CD14-positive monocyte (primary cell): Measurements from ENCODE around the gene BCORL1. TPM values are rescaled to one million over a fixed set of nuclear protein-coding genes. Genes with fewer than 3 reads are reported as not detected.

ENCODE experiments used
- DNase-seq, 3 donors: peaks; one replicate each; pipeline ENCODE4 v3.0.0-alpha.2; 2011 to 2022
- H2AFZ ChIP-seq: 2 replicates; pipeline ENCODE4 v1.6.0; 2012; ENCODE audit warnings: mild to moderate bottlenecking, low read depth, low read length, inconsistent platforms; ENCODE audit not compliant: insufficient read depth, poor library complexity, severe bottlenecking
- H3K27ac ChIP-seq, 2 donors: 1 replicate in 1 of 2; 2 replicates in 1 of 2; pipeline ENCODE4 v1.5.1; 2012 to 2013; ENCODE audit warnings: low read length in 2 of 2, control low read depth in 1 of 2, inconsistent platforms in 1 of 2, low read depth in 1 of 2, mild to moderate bottlenecking in 1 of 2
- H3K27me3 ChIP-seq, 2 donors: one replicate each; pipeline versions ENCODE4 v1.6.0 to v1.6.1; 2011 to 2013; ENCODE audit warnings: low read length in 2 of 2; ENCODE audit not compliant: control insufficient read depth in 2 of 2, insufficient read depth in 2 of 2
- H3K36me3 ChIP-seq, 2 donors: replicated peaks in 1 of 2; 1 replicate in 1 of 2; 2 replicates in 1 of 2; pipeline versions ENCODE4 v1.5.1 to v1.6.1; 2012 to 2013; ENCODE audit warnings: low read length in 2 of 2, control low read depth in 1 of 2, inconsistent platforms in 1 of 2, mild to moderate bottlenecking in 1 of 2; ENCODE audit not compliant: insufficient read depth in 2 of 2, control insufficient read depth in 1 of 2
- H3K4me1 ChIP-seq, 2 donors: 1 replicate in 1 of 2; 2 replicates in 1 of 2; pipeline versions ENCODE4 v1.5.1 to v1.6.1; 2012 to 2013; ENCODE audit warnings: low read length in 2 of 2, control low read depth in 1 of 2, inconsistent platforms in 1 of 2, mild to moderate bottlenecking in 1 of 2, moderate library complexity in 1 of 2; ENCODE audit not compliant: insufficient read depth in 2 of 2, control insufficient read depth in 1 of 2
- H3K4me2 ChIP-seq: replicated peaks from 2 replicates; pipeline ENCODE3; 2012; ENCODE audit warnings: low read length, moderate library complexity, mild to moderate bottlenecking; ENCODE audit not compliant: poor library complexity, severe bottlenecking; ENCODE audit errors: extremely low read depth
- H3K4me3 ChIP-seq, 3 experiments: fragments of 200-600 bp in 1 of 3; sonication (generic) in 1 of 3; replicated peaks in 1 of 3; 1 replicate in 2 of 3; 2 replicates in 1 of 3; pipeline ENCODE4 v1.5.1; 2011 to 2013; ENCODE audit warnings: low read length in 3 of 3, mild to moderate bottlenecking in 3 of 3, control low read depth in 2 of 3, low read depth in 2 of 3, inconsistent platforms in 1 of 3, moderate library complexity in 1 of 3
- H3K79me2 ChIP-seq: 2 replicates; pipeline ENCODE4 v1.6.0; 2012; ENCODE audit warnings: mild to moderate bottlenecking, control low read depth, inconsistent platforms, low read length, moderate library complexity; ENCODE audit not compliant: insufficient read depth
- H3K9ac ChIP-seq: 2 replicates; pipeline ENCODE4 v1.6.0; 2017; ENCODE audit warnings: low read length, mild to moderate bottlenecking; ENCODE audit not compliant: insufficient read depth, poor library complexity, severe bottlenecking
- H3K9me3 ChIP-seq, 2 donors: replicated peaks in 1 of 2; 1 replicate in 1 of 2; 2 replicates in 1 of 2; pipeline versions ENCODE4 v1.5.1 to v1.6.1; 2012 to 2013; ENCODE audit warnings: low read length in 2 of 2, control low read depth in 1 of 2; ENCODE audit not compliant: control insufficient read depth in 1 of 2, insufficient read depth in 1 of 2
- H4K20me1 ChIP-seq: 2 replicates; pipeline ENCODE4 v1.6.0; 2012; ENCODE audit warnings: mild to moderate bottlenecking, low read length, control low read depth, moderate library complexity; ENCODE audit not compliant: insufficient read depth
- H3K27ac Mint-ChIP-seq, 7 donors: one replicate each; pipeline ENCODE4 v1.8.0; 2020; ENCODE audit warnings: mild to moderate bottlenecking in 7 of 7, mixed read lengths in 7 of 7, moderate library complexity in 6 of 7, inconsistent platforms in 2 of 7
- H3K27me3 Mint-ChIP-seq, 3 donors: one replicate each; pipeline ENCODE4 v1.8.0; 2021 to 2022; ENCODE audit warnings: low read depth in 3 of 3, mild to moderate bottlenecking in 3 of 3, mixed read lengths in 3 of 3, moderate library complexity in 3 of 3, inconsistent platforms in 1 of 3
- H3K36me3 Mint-ChIP-seq, 2 donors: one replicate each; pipeline ENCODE4 v1.8.0; 2020; ENCODE audit warnings: mixed read lengths in 2 of 2, inconsistent platforms in 1 of 2, mild to moderate bottlenecking in 1 of 2
- H3K4me1 Mint-ChIP-seq: one replicate; pipeline ENCODE4 v1.8.0; 2020; ENCODE audit warnings: mild to moderate bottlenecking, mixed read lengths
- H3K4me3 Mint-ChIP-seq, 2 donors: one replicate each; pipeline ENCODE4 v1.8.0; 2020; ENCODE audit warnings: mild to moderate bottlenecking in 2 of 2, mixed read lengths in 2 of 2, moderate library complexity in 1 of 2
- H3K9me3 Mint-ChIP-seq, 7 donors: one replicate each; pipeline ENCODE4 v1.8.0; 2020 to 2022; ENCODE audit warnings: mixed read lengths in 7 of 7, mild to moderate bottlenecking in 6 of 7, moderate library complexity in 6 of 7, inconsistent platforms in 2 of 7
- WGBS: methylation state at CpG from one replicate; pipeline ENCODE4 v1.1.5; 2013; ENCODE audit warnings: missing lambda C conversion rate; ENCODE audit not compliant: insufficient coverage; 5-methylcytosine and 5-hydroxymethylcytosine counted together
- intact Hi-C, 2 donors: fragments of 100-400 bp; cut with micrococcal nuclease; formaldehyde crosslinking; loops; one replicate each; pipeline versions ENCODE4 v1.15.0 to v1.15.1; 2023
- polyA plus RNA-seq, 3 donors: library from polyadenylated mRNA; depleted of rRNA in 1 of 3; unstranded in 2 of 3; stranded (reverse) in 1 of 3; fragments of 300-500 nt in 2 of 3; fragments of >200 nt in 1 of 3; fragmentation: Illumina TruSeq in 2 of 3; gene quantifications; 1 replicate in 2 of 3; 2 replicates in 1 of 3; pipeline ENCODE4 v1.2.3, GENCODE V29; 2012 to 2021
- TF ChIP-seq, protein P1 (sequence below): fragments of 200-600 bp; IDR thresholded peaks from one replicate; pipeline ENCODE4 v1.8.0; 2022; ENCODE audit warnings: antibody characterized with exemption, mild to moderate bottlenecking

Gene BCORL1
- polyA plus RNA-seq, 3 donors = 0.69 to 2.4 (median 0.72) TPM

DNA sequence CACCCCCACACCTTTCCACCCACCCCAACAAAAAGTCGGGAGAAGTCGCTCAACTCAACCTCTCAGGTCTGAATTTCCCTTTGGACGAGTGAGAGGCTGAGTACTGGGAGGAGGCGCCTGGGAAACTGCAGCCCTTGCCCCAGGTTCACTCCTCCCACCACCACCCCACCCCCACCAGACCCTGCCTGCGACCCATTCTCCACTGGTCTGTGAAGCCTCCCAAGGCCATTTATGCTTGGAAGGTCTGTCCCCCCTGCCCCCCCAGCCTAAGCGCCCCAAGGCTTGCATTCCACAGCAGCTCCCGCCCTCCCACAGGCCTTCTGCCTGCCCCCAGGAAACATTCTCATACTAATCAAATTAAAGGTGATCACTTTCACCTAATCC is 100.7 kb downstream of the BCORL1 start:
- peaks cover 78 to 80% of the 10 kb centered on the region in 2 donors for H3K4me1 ChIP-seq

DNA sequence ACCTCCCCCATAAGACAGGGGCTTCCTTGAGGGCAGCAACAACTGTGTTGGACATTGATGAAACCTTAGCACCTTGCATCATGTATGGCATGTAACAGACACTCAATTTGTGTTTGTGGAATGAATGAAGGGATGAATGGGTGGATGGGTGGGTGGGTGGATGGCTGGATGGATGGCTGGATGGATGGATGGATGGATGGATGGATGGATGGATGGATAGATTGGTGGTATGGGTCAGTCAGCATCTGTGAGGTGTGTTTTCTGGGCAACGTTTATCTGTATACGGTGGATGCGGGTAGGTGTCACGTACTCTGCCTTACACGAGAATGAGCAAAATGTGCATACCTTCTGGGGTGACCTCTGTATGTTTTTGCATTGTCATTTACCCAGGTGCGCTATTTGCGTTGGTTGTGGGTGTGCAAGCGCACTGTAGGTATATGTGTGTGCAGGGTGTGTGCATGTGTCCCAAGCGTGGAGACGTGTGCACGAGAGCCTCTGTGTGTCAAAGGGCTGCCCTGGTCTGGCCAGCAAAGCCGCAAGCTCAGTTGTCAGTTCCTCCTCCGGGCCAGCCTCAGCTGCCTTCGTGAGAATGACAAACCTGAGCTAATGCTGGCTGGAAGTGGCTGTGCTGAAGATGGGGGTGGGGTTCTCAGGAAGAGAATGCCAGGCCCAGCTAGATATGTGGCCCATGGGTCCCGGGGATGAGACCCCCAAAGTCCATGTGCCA is 101.4 kb downstream of the BCORL1 start:
- peak; percentile 72 to 79 (median 74) for DNase-seq
- peak overlapping the region; percentile 93 to 97 (median 94) for H3K27ac Mint-ChIP-seq
- Histone ChIP-seq H3K4me3 (peak overlapping the region in 2 of 3 experiments; percentile 16 to 69), H3K27me3 (no peaks in the 10 kb centered on the region), H3K9ac (peak overlapping the region; percentile 45), H3K27ac (peak overlapping the region; percentile 94), H3K9me3 (no peaks in the 10 kb centered on the region), H3K36me3 (peaks cover 8 to 10% of the 10 kb centered on the region in 2 donors), H3K79me2 (peaks cover 84% of the 10 kb centered on the region), H3K4me1 (peaks cover 85 to 87% of the 10 kb centered on the region in 2 donors), H2AFZ (no peak overlapping the region), H4K20me1 (peaks cover 40% of the 10 kb centered on the region), H3K4me2 (peak overlapping the region; percentile 73)
- TF ChIP-seq, protein P1, sequence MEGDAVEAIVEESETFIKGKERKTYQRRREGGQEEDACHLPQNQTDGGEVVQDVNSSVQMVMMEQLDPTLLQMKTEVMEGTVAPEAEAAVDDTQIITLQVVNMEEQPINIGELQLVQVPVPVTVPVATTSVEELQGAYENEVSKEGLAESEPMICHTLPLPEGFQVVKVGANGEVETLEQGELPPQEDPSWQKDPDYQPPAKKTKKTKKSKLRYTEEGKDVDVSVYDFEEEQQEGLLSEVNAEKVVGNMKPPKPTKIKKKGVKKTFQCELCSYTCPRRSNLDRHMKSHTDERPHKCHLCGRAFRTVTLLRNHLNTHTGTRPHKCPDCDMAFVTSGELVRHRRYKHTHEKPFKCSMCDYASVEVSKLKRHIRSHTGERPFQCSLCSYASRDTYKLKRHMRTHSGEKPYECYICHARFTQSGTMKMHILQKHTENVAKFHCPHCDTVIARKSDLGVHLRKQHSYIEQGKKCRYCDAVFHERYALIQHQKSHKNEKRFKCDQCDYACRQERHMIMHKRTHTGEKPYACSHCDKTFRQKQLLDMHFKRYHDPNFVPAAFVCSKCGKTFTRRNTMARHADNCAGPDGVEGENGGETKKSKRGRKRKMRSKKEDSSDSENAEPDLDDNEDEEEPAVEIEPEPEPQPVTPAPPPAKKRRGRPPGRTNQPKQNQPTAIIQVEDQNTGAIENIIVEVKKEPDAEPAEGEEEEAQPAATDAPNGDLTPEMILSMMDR = no peak
- peak overlapping the region; percentile 74 to 82 for H3K4me3 Mint-ChIP-seq
- peaks cover 0 to 3% (median 0%) of the 10 kb centered on the region in 3 donors for H3K27me3 Mint-ChIP-seq
- intact Hi-C loops = loop anchor here (5.0 kb wide), 3 partner anchors 38 to 108 kb away; partner anchors contain the start of gene AIFM1 (in 1 of the 2)
- peaks cover 0 to 2% (median 0%) of the 10 kb centered on the region in 7 donors for H3K9me3 Mint-ChIP-seq
- H3K4me1 Mint-ChIP-seq = peaks cover 80% of the 10 kb centered on the region
- WGBS = 26% methylated on average over 8 of the region's 15 CpGs
- H3K36me3 Mint-ChIP-seq = peaks cover 15 to 21% of the 10 kb centered on the region in 2 donors

More for the DNA sequence above, 100.7 kb downstream of the BCORL1 start:
- H3K27me3 Mint-ChIP-seq = peaks cover 0 to 3% (median 0%) of the 10 kb centered on the region in 3 donors
- peak overlapping the region; percentile 93 to 97 (median 94) for H3K27ac Mint-ChIP-seq
- WGBS = no CpG with 5 or more reads among the region's 7 CpGs
- peak overlapping the region; percentile 42 to 70 for H3K4me3 Mint-ChIP-seq
- Histone ChIP-seq H3K9ac (no peak overlapping the region), H3K27me3 (no peaks in the 10 kb centered on the region), H2AFZ (no peak overlapping the region), H3K4me3 (peak overlapping the region in 1 of 3 experiments; percentile 69), H3K9me3 (no peaks in the 10 kb centered on the region), H3K4me2 (peak overlapping the region; percentile 73), H3K36me3 (peaks cover 8 to 10% of the 10 kb centered on the region in 2 donors), H3K79me2 (peaks cover 80% of the 10 kb centered on the region), H3K27ac (peak overlapping the region; percentile 94), H4K20me1 (peaks cover 40% of the 10 kb centered on the region)
- peaks cover 0 to 2% (median 0%) of the 10 kb centered on the region in 7 donors for H3K9me3 Mint-ChIP-seq
- intact Hi-C loops = loop anchor here (5.0 kb wide), 3 partner anchors 39 to 109 kb away; partner anchors contain the start of gene AIFM1 (in 1 of the 2)
- peaks cover 73% of the 10 kb centered on the region for H3K4me1 Mint-ChIP-seq
- TF ChIP-seq, protein P1 = no peak
- peaks cover 18 to 22% of the 10 kb centered on the region in 2 donors for H3K36me3 Mint-ChIP-seq
- DNase-seq = no peak
